Esophagus squamous epithelium (tissue), 4 donors: ENCODE measurements around the gene KSR2.

Source experiments
- CTCF ChIP-seq, 6 experiments: fragments of 450-650 bp in 4 of 6; fragments of 200-600 bp in 2 of 6; sonication (generic) in 2 of 6; IDR thresholded peaks; one replicate each; pipeline ENCODE4 v1.5.1; 2016 to 2019; ENCODE audit warnings: antibody characterized with exemption in 6 of 6, mild to moderate bottlenecking in 4 of 6, moderate library complexity in 4 of 6
- POLR2A ChIP-seq, 4 donors: fragments of 450-650 bp; IDR thresholded peaks; one replicate each; pipeline ENCODE4 v1.6.1; 2017; ENCODE audit warnings: antibody characterized with exemption in 4 of 4, mild to moderate bottlenecking in 4 of 4, moderate library complexity in 3 of 4

GRCh38 chr12:117430246-117430645 is 538.5 kb downstream of the KSR2 start:
- TF ChIP-seq CTCF (IDR thresholded peaks at IDR 0.05) (no peak), POLR2A (IDR thresholded peaks at IDR 0.05) (no peak)
